Natural killer cell (primary cell): ENCODE results near the gene CCDC51. TPM values are rescaled to one million over a fixed set of nuclear protein-coding genes. Genes with fewer than 3 reads are reported as not detected.

Experiments used
- ATAC-seq, 3 donors: fragments of 150-1000 bp in 2 of 3; fragments of 200-7000 bp in 1 of 3; cut with Tn5 transposase; 1 replicate in 1 of 3; 2 replicates in 2 of 3; pipeline ENCODE4 v1.10.0; 2021; ENCODE audit warnings: mild to moderate bottlenecking in 2 of 3, moderate library complexity in 2 of 3
- DNase-seq, 2 donors: peaks; one replicate each; pipeline versions ENCODE4 v3.0.0 to v3.0.0-alpha.2; 2013 to 2021; ENCODE audit warnings: mixed read lengths in 1 of 2
- H3K27ac ChIP-seq: one replicate; pipeline ENCODE4 v1.5.1; 2013; ENCODE audit warnings: mild to moderate bottlenecking, low read length
- H3K27me3 ChIP-seq: one replicate; pipeline ENCODE4 v1.6.1; 2013; ENCODE audit warnings: low read length; ENCODE audit not compliant: control insufficient read depth, insufficient read depth
- H3K36me3 ChIP-seq: one replicate; pipeline ENCODE4 v1.6.1; 2013; ENCODE audit warnings: low read length; ENCODE audit not compliant: control insufficient read depth, insufficient read depth
- H3K4me1 ChIP-seq: one replicate; pipeline ENCODE4 v1.6.1; 2013; ENCODE audit warnings: low read length; ENCODE audit not compliant: control insufficient read depth, insufficient read depth
- H3K4me3 ChIP-seq: one replicate; pipeline ENCODE4 v1.5.1; 2013; ENCODE audit warnings: low read length
- H3K9me3 ChIP-seq: one replicate; pipeline ENCODE4 v1.6.1; 2013; ENCODE audit warnings: low read length; ENCODE audit not compliant: control insufficient read depth, insufficient read depth
- H3K27ac Mint-ChIP-seq, 2 donors: one replicate each; pipeline ENCODE4 v1.8.0; 2022; ENCODE audit warnings: mild to moderate bottlenecking in 2 of 2, mixed read lengths in 2 of 2, moderate library complexity in 1 of 2
- H3K27me3 Mint-ChIP-seq, 2 donors: one replicate each; pipeline ENCODE4 v1.8.0; 2022; ENCODE audit warnings: low read depth in 2 of 2, mixed read lengths in 2 of 2
- H3K36me3 Mint-ChIP-seq: one replicate; pipeline ENCODE4 v1.8.0; 2022; ENCODE audit warnings: mixed read lengths
- H3K4me1 Mint-ChIP-seq, 2 donors: one replicate each; pipeline ENCODE4 v1.8.0; 2022; ENCODE audit warnings: mixed read lengths in 2 of 2
- H3K4me3 Mint-ChIP-seq: one replicate; pipeline ENCODE4 v1.8.0; 2022; ENCODE audit warnings: mild to moderate bottlenecking, moderate library complexity, mixed read lengths
- H3K9me3 Mint-ChIP-seq, 2 donors: one replicate each; pipeline ENCODE4 v1.8.0; 2022; ENCODE audit warnings: mixed read lengths in 2 of 2
- WGBS: methylation state at CpG from one replicate; pipeline ENCODE4 v1.1.7; 2013; ENCODE audit warnings: missing lambda C conversion rate; ENCODE audit not compliant: insufficient coverage; 5-methylcytosine and 5-hydroxymethylcytosine counted together
- intact Hi-C: fragments of 100-400 bp; cut with micrococcal nuclease; formaldehyde crosslinking; loops from one replicate; pipeline ENCODE4 v1.14.2; 2022
- total RNA-seq, 4 donors: library from RNA; stranded (reverse); fragments of 120-200 nt in 1 of 4; gene quantifications; one replicate each; pipeline versions ENCODE4 v1.2.3 to v1.2.4, GENCODE V29; 2013 to 2022
- TF ChIP-seq, protein P1 (sequence below): fragments of 200-600 bp; IDR thresholded peaks from one replicate; pipeline ENCODE4 v1.8.0; 2022; ENCODE audit warnings: antibody characterized with exemption

The CCDC51 gene
- total RNA-seq, 3 donors from 2014 or later (not counting 1 experiment from before 2014, with no cell fraction given): 4.4 to 8.8 (median 6.8) TPM

GRCh38 chr3:48472923-48473616, 33.2 kb upstream of the CCDC51 start:
- H3K4me3 ChIP-seq: peak overlapping the region; percentile 47
- peak overlapping the region; percentile 88 for H3K27ac ChIP-seq
- Mint-ChIP-seq H3K4me3 (peak overlapping the region; percentile 94), H3K4me1 (peaks cover 41 to 53% of the 10 kb centered on the region in 2 donors), H3K27me3 (no peaks in the 10 kb centered on the region), H3K9me3 (no peaks in the 10 kb centered on the region), H3K27ac (peak overlapping the region; percentile 95 to 97), H3K36me3 (no peaks in the 10 kb centered on the region)
- TF ChIP-seq, protein P1, sequence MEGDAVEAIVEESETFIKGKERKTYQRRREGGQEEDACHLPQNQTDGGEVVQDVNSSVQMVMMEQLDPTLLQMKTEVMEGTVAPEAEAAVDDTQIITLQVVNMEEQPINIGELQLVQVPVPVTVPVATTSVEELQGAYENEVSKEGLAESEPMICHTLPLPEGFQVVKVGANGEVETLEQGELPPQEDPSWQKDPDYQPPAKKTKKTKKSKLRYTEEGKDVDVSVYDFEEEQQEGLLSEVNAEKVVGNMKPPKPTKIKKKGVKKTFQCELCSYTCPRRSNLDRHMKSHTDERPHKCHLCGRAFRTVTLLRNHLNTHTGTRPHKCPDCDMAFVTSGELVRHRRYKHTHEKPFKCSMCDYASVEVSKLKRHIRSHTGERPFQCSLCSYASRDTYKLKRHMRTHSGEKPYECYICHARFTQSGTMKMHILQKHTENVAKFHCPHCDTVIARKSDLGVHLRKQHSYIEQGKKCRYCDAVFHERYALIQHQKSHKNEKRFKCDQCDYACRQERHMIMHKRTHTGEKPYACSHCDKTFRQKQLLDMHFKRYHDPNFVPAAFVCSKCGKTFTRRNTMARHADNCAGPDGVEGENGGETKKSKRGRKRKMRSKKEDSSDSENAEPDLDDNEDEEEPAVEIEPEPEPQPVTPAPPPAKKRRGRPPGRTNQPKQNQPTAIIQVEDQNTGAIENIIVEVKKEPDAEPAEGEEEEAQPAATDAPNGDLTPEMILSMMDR: peak; percentile 36
- H3K27me3 ChIP-seq: no peaks in the 10 kb centered on the region
- DNase-seq: peak; percentile 83 to 99
- WGBS: 9% methylated on average over 17 of the region's 17 CpGs
- H3K4me1 ChIP-seq: peaks cover 66% of the 10 kb centered on the region
- H3K9me3 ChIP-seq: no peaks in the 10 kb centered on the region
- intact Hi-C loops: loop anchor here (1.0 to 2.0 kb wide), 2 partner anchors 26 to 33 kb away; partner anchors contain the start of genes ATRIP, CCDC51 and TMA7
- peak; percentile 86 to 93 (median 91) for ATAC-seq
- peaks cover 16% of the 10 kb centered on the region for H3K36me3 ChIP-seq

DNA sequence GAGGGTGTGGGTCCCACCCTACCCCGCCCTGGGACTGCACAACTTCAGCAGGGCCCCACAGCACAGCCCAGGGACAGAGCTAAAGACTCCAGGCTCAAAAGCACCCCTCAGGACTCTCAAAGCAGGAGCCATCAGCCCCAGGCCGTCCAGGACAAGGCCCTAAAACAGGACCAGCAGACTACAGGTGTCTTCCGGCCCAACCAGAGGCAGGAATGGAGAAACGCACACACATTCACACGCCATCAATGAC, 32.7 kb upstream of the CCDC51 start:
- Mint-ChIP-seq H3K36me3 (no peaks in the 10 kb centered on the region), H3K27ac (peak overlapping the region; percentile 95 to 97), H3K4me3 (peak overlapping the region; percentile 94), H3K4me1 (peaks cover 41 to 53% of the 10 kb centered on the region in 2 donors), H3K9me3 (no peaks in the 10 kb centered on the region), H3K27me3 (no peaks in the 10 kb centered on the region)
- Histone ChIP-seq H3K9me3 (no peaks in the 10 kb centered on the region), H3K4me1 (peaks cover 66% of the 10 kb centered on the region), H3K27me3 (no peaks in the 10 kb centered on the region), H3K27ac (peak overlapping the region; percentile 88), H3K4me3 (peak overlapping the region; percentile 47), H3K36me3 (peaks cover 21% of the 10 kb centered on the region)
- intact Hi-C loops: loop anchor here (2.0 kb wide), 1 partner anchor 26 kb away; the partner anchor contains the start of gene ATRIP
- DNase-seq (no peak), ATAC-seq (peak in 2 of 3 donors; percentile 32 to 33)
- TF ChIP-seq, protein P1: no peak
- WGBS: 2% methylated on average over 5 of the region's 5 CpGs

DNA sequence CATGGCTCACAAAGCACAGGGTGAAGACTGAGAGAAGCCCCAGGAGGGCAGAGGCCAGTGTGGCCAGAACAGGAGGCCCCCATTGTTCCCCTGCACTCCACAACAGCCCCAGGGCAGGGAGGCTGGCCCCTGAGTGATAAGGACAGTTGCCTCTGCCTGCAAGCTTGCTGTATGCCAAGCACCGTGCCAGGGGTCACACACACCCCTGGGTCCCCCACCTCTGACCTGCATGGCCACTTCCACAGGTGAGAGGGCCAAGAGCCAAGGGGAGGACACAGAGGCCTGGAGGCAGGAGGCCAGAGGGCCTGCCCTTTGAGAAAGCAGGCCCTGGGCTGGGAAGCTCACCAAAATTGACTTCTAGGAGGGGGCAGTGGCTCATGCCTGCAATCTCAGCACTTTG, 30.4 kb upstream of the CCDC51 start:
- H3K4me3 ChIP-seq: no peak overlapping the region
- H3K36me3 ChIP-seq: peaks cover 27% of the 10 kb centered on the region
- peaks cover 81% of the 10 kb centered on the region for H3K4me1 ChIP-seq
- no peak for DNase-seq
- no peaks in the 10 kb centered on the region for H3K27me3 ChIP-seq
- Mint-ChIP-seq H3K36me3 (no peaks in the 10 kb centered on the region), H3K4me1 (peaks cover 54 to 71% of the 10 kb centered on the region in 2 donors), H3K9me3 (no peaks in the 10 kb centered on the region), H3K27me3 (no peaks in the 10 kb centered on the region), H3K27ac (peak overlapping the region; percentile 67 to 97), H3K4me3 (peak overlapping the region; percentile 56)
- no peaks in the 10 kb centered on the region for H3K9me3 ChIP-seq
- TF ChIP-seq, protein P1: no peak
- no peak for ATAC-seq
- H3K27ac ChIP-seq: no peak overlapping the region
- intact Hi-C loops: no loop called here
- 95% methylated on average over 1 of the region's 1 CpG for WGBS
